ENCODE data around the gene CDHR3.

Gene CDHR3

GRCh38 chr7:106054156-106054910 lies 91.3 kb downstream of the CDHR3 start:
- DNase-seq, result no peak

GRCh38 chr7:106054971-106055532 lies 92.0 kb downstream of the CDHR3 start:
- DNase-seq, result peak; percentile 82

- peak; percentile 92 for DNase-seq
Observed at GRCh38 chr7:106056513-106057203, 93.6 kb downstream of the CDHR3 start.

GRCh38 chr7:106057204-106057961 lies 94.3 kb downstream of the CDHR3 start:
- no peak for DNase-seq

- DNase-seq, result no peak
Observed at GRCh38 chr7:106057962-106058927, 95.2 kb downstream of the CDHR3 start.

- no peak for DNase-seq
Observed at GRCh38 chr7:106058928-106059324, 95.9 kb downstream of the CDHR3 start.

GRCh38 chr7:106059556-106059955 lies 96.5 kb downstream of the CDHR3 start:
- DNase-seq, result no peak

- no peak for DNase-seq
Observed at GRCh38 chr7:106060394-106060920, 97.4 kb downstream of the CDHR3 start.

GRCh38 chr7:106061301-106061979 lies 98.4 kb downstream of the CDHR3 start:
- DNase-seq, result no peak

GRCh38 chr7:106062006-106062405 lies 98.9 kb downstream of the CDHR3 start:
- DNase-seq, result no peak

- no peak for DNase-seq
Observed at GRCh38 chr7:106062521-106062931, 99.5 kb downstream of the CDHR3 start.

GRCh38 chr7:106063024-106063423 lies 100.0 kb downstream of the CDHR3 start:
- DNase-seq, result no peak

- no peak for DNase-seq
Observed at GRCh38 chr7:106063692-106064091, 100.6 kb downstream of the CDHR3 start.

GRCh38 chr7:106064316-106064715 lies 101.3 kb downstream of the CDHR3 start:
- peak; percentile 12 for DNase-seq

- DNase-seq, result no peak
Observed at GRCh38 chr7:106064771-106065574, 101.9 kb downstream of the CDHR3 start.

- DNase-seq, result no peak
Observed at GRCh38 chr7:106065575-106066500, 102.8 kb downstream of the CDHR3 start.

- no peak for DNase-seq
Observed at GRCh38 chr7:106067678-106068077, 104.6 kb downstream of the CDHR3 start.

- no peak for DNase-seq
Observed at GRCh38 chr7:106068538-106068961, 105.5 kb downstream of the CDHR3 start.

- no peak for DNase-seq
Observed at GRCh38 chr7:106068986-106069385, 105.9 kb downstream of the CDHR3 start.

Measured in NCI-H82 (cell line).